EL (cell line): ENCODE measurements around the gene METTL23.
"Not testable (repeated sequence)": the region's sequence is repeated elsewhere in the genome, so short reads cannot be mapped to it uniquely, and the experiment has no call there.

Source experiments
- DNase-seq: peaks from one replicate; pipeline ENCODE4 v3.0.0-alpha.2; 2016

METTL23 gene

DNA sequence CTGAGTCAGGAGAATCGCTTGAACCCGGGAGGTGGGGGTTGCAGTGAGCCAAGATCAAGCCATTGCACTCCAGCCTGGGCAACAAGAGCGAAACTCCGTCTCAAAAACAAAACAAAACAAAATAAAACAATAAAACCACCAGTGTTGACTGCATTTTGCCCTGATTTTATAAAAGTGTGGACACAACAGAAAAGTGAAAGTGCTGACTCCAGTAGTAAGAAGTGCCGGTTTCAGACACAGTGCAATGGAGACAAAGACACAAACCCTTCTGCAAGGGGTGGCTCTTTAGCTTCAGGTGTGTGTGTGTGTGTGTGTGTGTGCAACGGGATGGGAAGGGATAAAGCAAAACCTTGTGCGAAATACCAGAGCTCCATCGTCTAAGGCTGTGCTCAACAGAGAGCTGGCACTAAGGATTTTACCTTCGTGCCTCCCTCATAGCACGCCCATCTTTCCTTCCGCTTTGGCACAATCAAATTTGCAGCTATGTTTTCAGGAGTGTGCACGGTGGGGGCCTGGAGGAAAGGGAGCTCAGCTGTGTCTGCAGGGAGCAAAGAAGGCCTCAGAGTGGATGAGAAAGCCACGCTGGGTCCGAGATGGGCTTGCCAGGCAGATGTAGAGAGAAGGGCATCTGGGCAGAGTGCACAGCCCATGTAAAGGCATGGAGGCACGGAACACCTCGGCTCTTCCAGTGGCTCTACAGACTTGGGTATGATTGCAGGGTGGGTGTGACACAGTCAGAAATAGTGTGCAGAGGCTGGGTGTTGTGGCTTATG, 31.4 kb upstream of the METTL23 start:
- DNase-seq: no peak

DNA sequence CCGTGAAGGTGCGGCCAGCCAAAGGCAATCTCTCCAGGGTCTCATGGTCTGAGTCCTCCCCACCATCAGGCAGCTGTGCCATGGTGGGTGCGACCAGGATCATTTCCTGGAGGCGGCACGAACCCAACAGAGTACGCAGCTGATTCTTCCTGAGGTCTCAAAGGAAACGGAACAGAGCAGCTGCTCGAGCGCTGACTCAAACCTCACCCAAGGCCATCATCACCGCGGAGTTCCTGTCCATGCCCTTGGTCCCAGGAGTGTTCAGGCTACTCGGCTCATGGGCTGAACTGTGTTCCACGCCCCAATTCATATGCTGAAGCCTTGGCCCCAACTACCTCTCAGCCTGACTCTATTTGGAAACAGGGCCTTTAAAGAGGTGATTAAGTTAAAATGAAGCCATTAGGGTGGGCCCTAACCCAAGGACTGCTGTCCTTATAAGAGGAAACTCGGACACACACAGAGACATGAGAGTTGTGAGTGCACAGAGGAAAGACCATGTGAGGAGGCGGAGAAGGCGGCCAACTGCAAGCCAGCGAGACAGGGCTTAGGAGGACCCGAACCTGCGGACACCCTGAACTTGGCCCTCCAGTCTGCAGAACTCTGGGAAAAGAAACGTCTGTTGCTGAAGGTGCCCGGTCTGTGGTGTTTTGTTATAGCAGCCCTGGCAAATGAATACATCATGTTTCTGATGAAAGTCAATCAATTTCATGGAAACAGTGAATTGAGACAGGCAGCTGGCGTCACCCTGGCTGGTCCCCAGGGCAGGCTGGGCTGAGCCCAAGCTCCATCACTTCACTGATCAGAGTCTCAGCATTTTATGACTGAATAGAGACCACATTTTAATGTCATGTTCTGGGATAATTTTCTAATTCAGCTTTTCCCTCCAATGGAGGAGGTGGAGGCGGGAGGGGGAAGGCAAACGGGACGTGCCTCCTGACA, 29.6 kb upstream of the METTL23 start:
- peak; percentile 29 for DNase-seq

DNA sequence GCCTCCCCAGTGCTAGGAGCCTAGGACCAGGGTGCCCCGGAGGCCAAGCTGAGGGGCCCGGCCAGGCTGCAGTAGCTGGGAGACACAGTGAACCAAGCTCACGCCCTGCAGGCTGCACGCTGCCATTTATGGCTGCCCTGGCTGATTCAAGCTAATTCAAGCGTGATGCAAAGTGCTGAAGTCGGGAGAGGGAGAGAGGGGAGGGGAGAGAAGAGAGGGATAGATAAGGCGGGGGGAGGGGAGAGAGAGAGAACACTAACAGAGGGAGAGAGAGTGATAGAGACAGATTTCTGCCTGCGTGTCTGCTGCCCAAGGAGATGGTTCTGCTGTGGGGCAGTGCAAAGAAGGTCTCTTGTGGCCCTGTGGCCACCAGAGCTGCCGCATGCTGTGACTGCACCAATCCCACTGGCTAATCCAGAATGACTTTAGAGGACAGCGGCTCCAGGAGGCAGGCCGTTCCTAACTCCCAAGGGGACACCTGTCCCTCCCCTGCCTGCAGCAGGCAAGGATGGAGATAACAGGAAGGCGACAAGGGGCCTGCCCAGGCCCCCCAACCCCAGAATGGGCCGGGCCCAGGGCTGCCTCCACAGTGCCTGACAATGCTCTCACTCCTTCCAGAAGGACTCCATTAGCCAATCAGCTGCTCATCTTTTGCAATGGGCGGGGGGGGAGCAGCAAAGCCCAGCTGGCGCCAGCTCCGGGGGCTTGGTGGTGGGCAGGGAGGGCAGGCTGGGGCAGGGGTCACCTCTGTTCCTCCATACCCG, 28.8 kb upstream of the METTL23 start:
- DNase-seq: no peak

DNA sequence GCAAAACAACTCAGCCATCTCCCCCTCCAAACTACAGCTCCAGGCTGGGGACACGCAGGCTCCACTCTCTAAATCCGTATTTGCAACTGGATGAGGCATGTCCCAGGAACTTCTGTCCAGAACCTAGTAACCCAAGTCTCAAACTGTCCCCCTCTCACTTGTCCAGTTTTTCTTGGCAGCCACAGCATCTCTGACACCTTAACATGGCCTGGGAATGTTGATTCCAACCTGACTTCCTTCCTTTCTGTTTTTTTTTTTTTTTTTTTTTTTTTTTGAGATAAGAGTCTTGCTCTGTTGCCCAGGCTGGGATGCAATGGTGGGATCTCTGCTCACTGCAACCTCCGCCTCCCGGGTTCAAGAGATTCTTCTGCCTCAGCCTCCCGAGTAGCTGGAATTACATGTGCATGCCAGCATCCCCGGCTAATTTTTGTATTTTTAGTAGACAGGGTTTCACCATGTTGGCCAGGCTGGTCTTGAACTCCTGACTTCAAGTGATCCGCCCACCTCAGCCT, 28.1 kb upstream of the METTL23 start:
- not testable (repeated sequence) for DNase-seq

DNA sequence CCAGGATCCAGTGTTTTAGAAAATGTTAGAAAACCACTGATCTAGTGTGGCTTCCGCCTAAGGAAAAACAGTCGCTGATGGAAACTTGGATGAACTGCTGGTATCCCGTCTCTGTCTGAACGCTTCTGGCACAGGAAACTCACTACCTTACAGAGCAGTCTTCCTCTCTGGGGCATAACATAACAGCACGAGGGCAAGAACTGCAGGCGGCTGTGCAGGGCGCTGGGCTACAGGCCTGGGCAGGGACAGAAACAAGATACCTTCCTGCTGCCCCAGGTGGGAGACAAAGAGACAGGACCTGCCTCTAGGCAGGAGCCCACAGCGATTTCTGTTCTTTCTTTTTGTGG, 26.4 kb upstream of the METTL23 start:
- DNase-seq: no peak

DNA sequence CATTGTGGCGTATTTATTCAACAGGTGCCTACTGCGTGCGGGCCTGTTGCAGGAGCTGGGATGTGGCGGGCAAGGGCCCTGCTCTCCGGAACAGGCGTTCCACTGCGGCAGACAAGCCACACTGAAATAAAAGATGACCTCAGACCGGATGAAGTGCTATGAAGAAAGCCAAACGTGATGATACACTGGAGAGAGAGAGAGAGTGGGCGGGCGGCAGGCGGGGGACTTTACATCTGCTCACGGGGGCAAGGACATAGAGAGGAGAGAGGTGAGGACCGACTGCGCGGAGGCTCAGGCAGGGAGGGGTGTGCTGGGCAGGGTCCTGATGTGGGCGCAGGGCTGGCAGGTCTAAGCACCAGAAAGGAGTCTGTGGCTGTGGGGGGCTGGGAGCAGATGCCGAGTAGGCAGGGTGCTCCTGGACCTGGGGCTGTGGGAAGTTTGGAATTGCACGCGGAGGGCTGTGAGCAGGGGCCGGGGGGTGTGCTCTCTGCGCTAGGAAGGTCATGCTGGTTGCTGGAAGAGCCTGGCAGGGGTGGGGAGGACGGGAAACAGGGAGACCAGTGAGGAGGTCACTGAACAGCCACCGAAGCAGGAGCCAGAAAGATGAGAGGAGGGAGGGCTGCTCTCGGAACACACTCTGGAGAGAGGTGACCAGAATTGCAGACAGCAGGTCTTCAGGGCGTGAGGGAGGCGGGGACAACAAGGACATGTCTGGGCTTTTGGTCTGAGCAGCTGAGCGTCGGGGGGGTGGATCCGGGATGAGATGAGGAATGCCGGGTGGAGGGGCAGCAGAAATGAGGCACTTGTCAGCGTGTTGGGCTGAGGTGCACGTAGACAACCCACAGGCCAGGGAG, 25.8 kb upstream of the METTL23 start:
- DNase-seq: peak; percentile 91

DNA sequence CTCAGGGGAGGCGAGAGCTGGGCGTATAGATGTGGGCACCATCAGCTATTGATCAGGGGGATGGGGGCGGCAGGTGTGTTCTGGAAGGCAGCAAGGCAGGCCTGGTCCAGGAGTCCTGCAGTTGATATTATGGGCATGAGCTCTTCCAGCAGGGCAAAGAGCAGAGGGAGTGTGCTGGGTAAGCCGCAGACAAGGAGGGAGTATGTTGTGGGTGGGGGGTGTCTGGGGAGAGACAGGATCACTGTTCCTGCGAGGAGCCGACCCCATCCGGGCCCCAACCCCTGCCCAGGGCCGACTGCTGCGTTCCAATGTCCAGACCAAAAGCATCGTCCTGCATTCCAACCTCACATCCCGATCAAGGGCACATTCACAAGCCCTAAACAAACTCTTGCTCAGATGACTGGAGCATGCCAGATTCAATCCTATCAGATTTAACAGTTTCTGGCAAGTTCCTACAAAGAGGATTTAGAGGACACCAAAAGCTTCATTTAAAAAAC, 25.1 kb upstream of the METTL23 start:
- DNase-seq: peak; percentile 33

DNA sequence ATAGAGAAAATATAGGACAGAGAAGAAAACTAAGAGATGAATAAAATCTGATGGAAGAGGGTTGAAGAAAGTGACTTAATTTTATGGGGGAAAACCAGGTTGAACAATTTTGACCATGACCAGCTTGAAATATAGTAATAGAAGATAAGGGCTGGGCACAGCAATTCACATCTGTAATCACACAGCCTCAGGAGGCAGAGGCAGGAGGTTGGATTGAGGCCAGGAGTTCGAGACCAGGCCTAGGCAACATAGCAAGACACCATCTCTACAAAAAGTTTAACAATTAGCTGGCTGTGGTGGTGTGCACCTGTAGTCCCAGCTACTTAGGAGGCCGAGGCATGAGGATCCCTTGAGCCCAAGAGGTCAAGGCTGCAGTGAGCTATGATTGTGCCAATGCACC, 24.6 kb upstream of the METTL23 start:
- no peak for DNase-seq

DNA sequence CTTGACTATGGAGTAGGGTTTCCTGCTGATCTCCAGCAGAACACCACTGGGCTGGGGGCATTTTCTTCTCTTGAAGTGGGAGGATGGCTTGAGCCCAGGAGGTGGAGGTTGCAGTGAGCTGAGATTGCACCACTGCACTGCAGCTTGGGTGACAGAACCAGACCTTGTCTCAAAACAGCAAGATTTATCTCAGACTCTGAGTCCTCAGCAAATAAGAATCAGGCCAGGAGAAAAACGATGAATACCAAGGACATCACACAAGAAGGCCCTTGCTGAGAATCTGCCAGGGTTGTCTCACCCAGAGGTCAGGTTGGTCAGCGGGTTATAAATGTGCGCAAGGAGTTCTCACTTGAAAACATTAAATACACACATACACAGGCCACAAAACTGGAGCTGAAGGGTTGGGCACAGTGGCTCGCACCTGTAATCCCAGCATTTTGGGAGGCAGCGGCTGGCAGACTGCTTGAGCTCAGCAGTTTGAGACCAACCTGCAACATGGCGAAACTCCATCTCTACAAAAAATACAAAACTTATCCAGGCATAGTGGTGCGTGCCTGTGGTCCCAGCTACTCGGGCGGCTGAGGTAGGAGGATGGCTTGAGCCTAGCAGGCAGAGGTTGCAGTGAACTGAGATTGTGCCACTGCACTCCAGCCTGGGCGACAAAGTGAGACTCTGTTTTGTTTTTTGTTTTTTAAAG, 23.6 kb upstream of the METTL23 start:
- no peak for DNase-seq

DNA sequence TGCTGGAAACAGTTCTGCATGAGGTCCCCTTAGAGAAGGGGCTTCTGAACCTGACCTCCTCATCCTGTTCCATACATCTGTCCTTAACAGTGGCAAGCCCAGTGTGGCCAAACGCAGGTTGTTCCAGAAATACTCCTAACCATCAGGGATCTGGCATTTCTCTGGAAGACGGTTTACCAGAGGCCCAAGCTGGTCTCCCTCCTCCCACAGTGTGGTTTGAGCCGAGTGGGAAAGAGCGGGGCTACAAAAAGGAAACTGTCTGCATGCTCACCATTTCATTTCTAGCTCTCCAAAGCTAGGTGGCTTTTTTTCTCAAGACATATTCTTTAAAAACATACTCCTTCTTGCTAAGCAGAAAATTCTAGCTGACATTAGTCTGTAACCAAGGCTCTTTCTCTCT, 21.8 kb upstream of the METTL23 start:
- no peak for DNase-seq

DNA sequence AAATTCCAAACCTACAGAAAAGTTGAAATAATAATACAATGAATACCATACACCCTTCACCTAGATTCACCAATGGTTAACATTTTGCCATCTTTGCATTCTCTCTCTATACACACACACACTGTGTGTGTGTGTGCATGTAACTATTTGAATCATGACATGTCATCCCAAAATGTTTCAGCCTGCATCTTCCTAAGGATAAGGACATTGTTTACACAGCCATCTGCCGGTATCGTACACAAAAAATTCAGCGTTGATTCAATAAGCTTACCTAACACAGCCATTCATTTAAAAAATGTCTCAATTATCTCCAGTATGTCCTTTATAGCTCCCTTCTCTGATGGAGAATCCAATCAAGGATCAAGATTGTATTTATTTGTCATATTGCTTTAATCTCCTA, 19.8 kb upstream of the METTL23 start:
- no peak for DNase-seq

DNA sequence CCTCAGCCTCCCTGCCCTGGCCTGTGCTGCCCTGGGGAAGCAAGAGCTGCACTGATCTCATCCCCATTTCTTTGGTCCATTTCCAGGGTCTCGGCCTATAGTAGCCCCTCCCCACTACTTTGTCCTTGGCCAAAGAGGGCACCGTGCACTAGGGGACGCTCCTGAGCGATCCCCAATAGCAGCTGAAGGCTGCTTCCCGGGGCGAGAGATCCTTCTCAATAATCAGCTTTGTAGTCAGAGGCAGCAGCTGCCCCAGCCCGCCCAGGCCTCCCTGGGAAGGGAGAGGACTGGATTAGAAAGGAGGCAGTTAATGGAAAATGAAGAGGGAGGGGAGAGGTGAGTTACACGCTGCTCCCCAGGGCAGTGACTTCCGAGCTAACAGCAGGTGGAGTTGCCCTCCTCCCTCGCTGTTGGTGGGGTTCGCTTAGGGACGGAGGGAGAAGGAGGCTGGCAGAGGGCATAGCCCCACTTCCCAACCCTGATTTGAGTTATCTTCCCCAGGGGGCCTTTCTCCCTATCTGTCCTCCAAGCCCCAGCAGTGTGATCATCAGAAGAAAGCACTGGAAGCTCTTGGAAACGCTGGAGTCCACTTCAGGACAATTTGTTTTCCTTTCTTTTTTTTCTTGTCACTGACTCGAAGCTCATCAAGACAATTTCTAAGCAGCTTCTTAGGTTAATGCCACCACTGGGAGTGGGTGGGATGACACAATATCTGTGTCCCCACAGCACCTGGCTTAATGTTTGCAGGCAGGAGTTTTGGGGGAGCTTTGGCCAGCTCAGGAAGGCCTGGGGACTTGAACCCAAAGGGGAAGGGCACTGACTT, 18.4 kb upstream of the METTL23 start:
- no peak for DNase-seq

DNA sequence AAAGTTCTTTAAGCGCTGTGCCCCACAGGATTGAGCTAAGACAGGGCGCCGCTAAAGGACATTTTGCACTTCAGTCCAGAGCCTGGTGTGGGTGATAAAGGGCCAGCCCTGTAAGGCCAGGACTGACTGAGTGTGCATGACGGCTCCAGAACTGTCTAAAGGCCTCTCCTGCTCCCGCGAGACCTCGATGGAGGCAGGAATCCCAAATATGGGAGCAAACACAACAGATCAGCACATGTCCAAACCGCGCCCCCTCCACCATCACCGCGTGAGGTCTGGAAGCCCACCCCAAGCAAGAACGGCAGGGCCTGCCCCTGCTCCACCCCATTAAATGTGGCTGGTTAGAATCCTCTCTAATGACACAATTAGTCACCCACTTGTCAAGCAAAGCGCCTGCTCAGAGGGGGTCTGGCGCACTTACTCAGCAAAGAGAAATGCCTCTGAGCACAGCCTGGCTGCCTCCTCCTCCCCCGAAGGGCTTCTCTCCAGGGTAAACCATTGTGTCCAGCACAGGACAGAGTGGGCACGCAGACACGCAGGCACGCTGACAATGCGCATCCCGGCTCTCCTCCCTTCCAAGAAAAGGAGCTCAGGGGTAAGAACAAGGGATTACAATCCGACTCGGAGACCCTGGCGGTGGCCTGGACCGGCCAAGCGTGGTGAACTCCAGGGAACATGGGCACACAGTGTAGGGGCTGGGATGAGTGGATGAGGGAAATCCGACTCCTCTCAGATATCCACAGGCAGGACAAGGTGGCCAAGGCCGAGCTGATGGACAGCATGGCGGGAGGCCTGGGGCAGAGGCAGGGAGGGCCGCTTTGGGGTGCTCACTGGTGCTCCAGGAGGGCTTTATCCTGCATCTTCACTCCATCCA, 17.3 kb upstream of the METTL23 start:
- DNase-seq: peak; percentile 99

DNA sequence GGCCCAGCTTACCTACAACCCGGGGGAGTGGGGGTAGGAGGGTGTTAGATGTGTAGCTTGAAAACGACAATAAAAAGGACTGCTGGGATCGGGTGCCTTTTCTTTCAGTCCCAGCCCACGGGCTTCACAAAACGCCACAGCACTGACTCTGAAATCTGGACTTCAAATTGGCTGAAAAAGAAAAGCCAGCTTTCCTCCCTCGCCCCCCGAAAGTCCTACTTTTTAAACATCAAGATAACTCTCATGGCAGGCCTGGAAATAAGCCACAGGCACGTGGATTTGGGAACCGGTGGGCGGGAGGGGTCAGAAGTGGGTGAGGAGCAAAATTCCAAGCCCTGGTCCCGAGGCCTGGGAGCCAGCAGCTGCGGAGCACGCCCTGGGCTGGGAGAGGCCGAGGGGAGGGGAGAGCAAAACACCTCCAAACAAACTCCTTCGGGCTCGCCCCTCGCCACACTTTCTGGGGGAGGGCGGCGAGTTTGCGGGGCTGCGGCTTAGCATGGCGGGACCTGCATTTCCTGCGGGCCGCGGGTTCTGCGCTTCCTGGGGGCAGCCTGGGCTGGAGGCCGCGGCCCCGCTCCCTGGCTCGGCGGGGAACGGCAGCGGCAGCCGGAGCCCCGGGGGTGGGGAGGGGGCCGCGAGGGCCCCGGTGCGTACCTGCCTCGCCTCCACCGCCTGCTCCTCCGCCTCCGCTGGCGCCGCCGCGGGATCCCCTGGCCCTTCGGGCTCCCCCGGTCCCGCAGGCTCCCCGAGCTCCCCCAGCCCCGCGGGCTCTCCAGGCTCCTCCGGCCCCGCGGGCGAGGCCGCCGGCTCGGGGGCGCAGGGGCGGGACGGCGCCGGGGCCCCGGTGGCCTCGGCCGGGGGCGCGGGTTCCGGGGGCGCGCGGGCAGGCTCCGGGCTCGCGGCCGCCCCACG, 16.4 kb upstream of the METTL23 start:
- peak; percentile 45 for DNase-seq

DNA sequence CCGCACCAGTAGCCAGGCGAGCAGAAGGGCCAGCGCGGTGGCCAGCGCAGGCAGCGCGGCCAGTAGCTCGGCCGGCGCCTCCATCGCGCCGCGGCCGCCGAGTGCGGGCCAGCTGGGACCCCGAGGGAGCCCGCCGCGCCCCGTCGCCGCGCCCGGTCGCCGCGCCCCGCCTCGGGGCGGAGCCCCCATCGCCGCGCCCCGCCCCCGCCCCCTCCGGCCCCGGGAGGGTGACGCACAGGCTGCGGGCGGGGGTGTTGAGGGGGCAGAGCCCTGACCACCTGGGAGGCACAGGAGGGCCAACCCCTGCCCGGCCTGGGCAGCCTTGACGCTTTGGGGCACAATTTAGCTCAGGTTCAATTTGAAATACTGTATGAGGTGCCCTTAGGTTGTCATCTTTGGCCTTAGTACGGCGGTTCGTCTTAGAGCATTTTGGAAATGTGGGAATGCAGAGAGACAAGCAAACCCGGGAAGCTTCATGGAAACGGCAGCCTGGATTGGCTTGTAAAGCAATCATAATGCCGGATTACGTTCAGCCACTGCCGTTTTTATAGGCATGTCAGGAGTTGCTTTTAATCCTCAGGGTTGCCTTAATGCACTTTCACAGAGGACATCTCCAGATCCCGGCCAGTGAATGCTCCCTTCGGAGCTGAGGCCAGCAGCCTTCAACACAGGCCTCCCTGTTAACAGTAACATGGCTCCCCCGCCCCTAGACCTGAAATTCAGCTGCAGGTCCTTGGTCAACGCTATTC, 15.6 kb upstream of the METTL23 start, which contains the start of gene MXRA7:
Gene MXRA7 (minus strand): TSS at position 103 of the 749 bp plus-strand sequence. CDS start 19 bp downstream, at position 84.
- DNase-seq: peak; percentile 79

DNA sequence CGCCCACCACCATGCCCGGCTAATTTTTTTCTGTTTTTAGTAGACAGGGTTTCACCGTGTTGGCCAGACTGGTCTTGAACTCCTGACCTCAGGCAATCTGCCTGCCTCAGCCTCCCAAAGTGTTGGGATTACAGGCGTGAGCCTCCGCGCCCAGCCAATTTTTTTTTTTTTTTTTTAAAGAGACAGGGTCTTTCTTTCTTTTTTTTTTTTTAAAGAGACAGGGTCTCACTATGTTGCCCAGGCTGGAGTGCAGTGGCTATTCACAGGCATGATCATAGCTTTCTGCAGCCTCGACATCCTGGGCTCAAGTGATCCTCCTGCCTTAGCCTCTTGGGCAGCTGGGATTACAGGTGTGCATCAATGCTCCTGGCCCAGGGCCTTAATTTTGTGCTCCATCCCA, 14.3 kb upstream of the METTL23 start:
- DNase-seq: not testable (repeated sequence)

DNA sequence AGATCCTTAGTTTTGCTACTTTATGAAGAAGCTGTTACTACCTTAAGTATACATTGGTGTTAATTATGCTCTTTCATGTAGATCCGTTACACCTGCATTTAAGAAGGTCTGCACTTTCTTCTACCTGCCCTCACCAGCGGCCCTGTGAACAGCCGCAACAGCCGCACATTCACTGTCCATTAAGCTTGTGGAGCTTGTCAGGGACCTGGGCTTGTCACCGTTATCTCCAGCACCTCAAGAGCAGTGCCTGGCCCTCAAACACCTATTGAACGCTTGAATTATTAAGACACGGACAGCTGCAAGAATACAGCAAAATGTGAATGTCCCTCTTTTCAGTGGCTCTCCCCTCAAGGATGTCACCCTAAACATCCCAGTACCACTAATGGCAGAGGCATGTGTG, 12.9 kb upstream of the METTL23 start:
- DNase-seq: no peak
